Left lung (tissue), 10 donors: Measurements from ENCODE around the gene FER. TPM values are rescaled to one million over a fixed set of nuclear protein-coding genes. Genes with fewer than 3 reads are reported as not detected.
"Not testable (repeated sequence)": the region's sequence is repeated elsewhere in the genome, so short reads cannot be mapped to it uniquely, and the experiment has no call there.

Experiments used
- ATAC-seq: fragments of 200-7000 bp; cut with Tn5 transposase; one replicate; pipeline ENCODE4 v1.9.1; 2020; ENCODE audit warnings: moderate library complexity
- DNase-seq, 4 donors: peaks; one replicate each; pipeline ENCODE4 v3.0.0-alpha.2; 2013 to 2020
- H3K27ac ChIP-seq, 2 donors: fragments of 200-600 bp; sonication (generic) in 1 of 2; one replicate each; pipeline versions ENCODE4 v1.5.0 to v1.8.0; 2020 to 2021
- H3K27me3 ChIP-seq, 2 donors: fragments of 200-600 bp; sonication (generic) in 1 of 2; one replicate each; pipeline versions ENCODE4 v1.5.0 to v1.8.0; 2020 to 2021
- H3K36me3 ChIP-seq, 2 donors: fragments of 200-600 bp; sonication (generic) in 1 of 2; one replicate each; pipeline versions ENCODE4 v1.5.0 to v1.8.0; 2020 to 2021
- H3K4me1 ChIP-seq, 2 donors: fragments of 200-600 bp; one replicate each; pipeline ENCODE4 v1.8.0; 2021
- H3K4me3 ChIP-seq, 2 donors: fragments of 200-600 bp; sonication (generic) in 1 of 2; one replicate each; pipeline versions ENCODE4 v1.5.0 to v1.8.0; 2020 to 2021; ENCODE audit warnings: mild to moderate bottlenecking in 1 of 2
- H3K9me3 ChIP-seq, 2 donors: fragments of 200-600 bp; sonication (generic) in 1 of 2; one replicate each; pipeline versions ENCODE4 v1.5.0 to v1.8.0; 2020 to 2021
- CTCF ChIP-seq, 2 donors: fragments of 200-600 bp; sonication (generic) in 1 of 2; IDR thresholded peaks; one replicate each; pipeline versions ENCODE4 v1.5.0 to v1.8.0; 2021; ENCODE audit warnings: antibody characterized with exemption in 2 of 2
- intact Hi-C, 2 donors: fragments of 100-400 bp; cut with DNase I; formaldehyde crosslinking; loops; one replicate each; pipeline versions ENCODE4 v1.11.2 to v1.14.2; 2022
- polyA plus RNA-seq, 6 donors: library from polyadenylated mRNA; unstranded; fragments of 120-200 nt; gene quantifications; one replicate each; pipeline ENCODE4 v1.2.1, GENCODE V29; 2013; ENCODE audit not compliant: insufficient read length in 6 of 6
- total RNA-seq, 2 donors: library from RNA; stranded (reverse); fragmentation: NEBNext Ultra II Directional; extraction: Animal tissue kit (Norgen Biotek cat#: 25700); gene quantifications; one replicate each; pipeline ENCODE4 v1.2.1, GENCODE V29; 2021
- donor health status: DM: no; HTN: yes; CAD: no.
- donor health status: DM: no; HTN: no; CAD: no.

Gene FER
- total and polyA plus RNA-seq, 8 donors, result 16.6 to 27.0 (median 19.4) TPM

DNA sequence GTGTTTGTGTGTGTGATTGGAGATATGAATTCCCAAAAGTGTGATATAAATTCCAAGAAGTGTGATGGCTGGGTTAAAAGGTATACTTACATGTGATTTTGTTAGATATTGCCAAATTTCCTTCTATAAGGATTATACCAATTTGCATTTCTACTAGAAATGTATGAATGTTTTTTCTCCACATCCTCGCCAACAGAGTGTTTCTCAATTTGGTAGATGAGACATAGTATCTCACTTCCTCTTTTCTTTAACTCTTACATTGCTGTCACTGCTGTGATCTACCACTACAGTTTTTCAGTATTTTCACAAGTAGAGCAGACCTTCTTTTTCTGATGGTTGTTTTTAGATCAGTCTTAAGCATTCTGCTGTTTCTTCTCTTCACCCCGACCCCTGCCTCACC lies 111.3 kb downstream of the FER start:
- Histone ChIP-seq H3K27me3 (no peaks in the 10 kb centered on the region), H3K4me1 (no peaks in the 10 kb centered on the region), H3K9me3 (no peaks in the 10 kb centered on the region), H3K4me3 (no peak overlapping the region), H3K27ac (no peak overlapping the region), H3K36me3 (no peaks in the 10 kb centered on the region)
- TF ChIP-seq CTCF (IDR thresholded peaks at IDR 0.05), result no peak
- intact Hi-C loops, result no loop called here
- DNase-seq (no peak), ATAC-seq (peak; percentile 36)

- no peaks in the 10 kb centered on the region for H3K36me3 ChIP-seq
- no peak for TF ChIP-seq CTCF (IDR thresholded peaks at IDR 0.05)
- peaks cover 0 to 1% of the 10 kb centered on the region in 2 donors for H3K4me1 ChIP-seq
- intact Hi-C loops, result no loop called here
- H3K27ac ChIP-seq, result no peak overlapping the region
- peaks cover 0 to 4% of the 10 kb centered on the region in 2 donors for H3K9me3 ChIP-seq
- H3K4me3 ChIP-seq, result no peak overlapping the region
- DNase-seq, result no peak
- ATAC-seq, result no peak
- H3K27me3 ChIP-seq, result no peaks in the 10 kb centered on the region
Observed at GRCh38 chr5:108862211-108862610, 114.5 kb downstream of the FER start.

GRCh38 chr5:108866097-108866496 lies 118.4 kb downstream of the FER start:
- H3K4me1 ChIP-seq, ATAC-seq, DNase-seq, H3K27ac ChIP-seq, intact Hi-C loops, H3K36me3 ChIP-seq, H3K27me3 ChIP-seq, H3K4me3 ChIP-seq, H3K9me3 ChIP-seq: not testable (repeated sequence)

GRCh38 chr5:108867656-108868055 lies 120.0 kb downstream of the FER start:
- no peak for DNase-seq
- intact Hi-C loops, result no loop called here
- Histone ChIP-seq H3K4me3 (no peak overlapping the region), H3K36me3 (no peaks in the 10 kb centered on the region), H3K9me3 (peaks cover 0 to 4% of the 10 kb centered on the region in 2 donors), H3K4me1 (peaks cover 0 to 7% of the 10 kb centered on the region in 2 donors), H3K27me3 (no peaks in the 10 kb centered on the region), H3K27ac (no peak overlapping the region)
- TF ChIP-seq CTCF (IDR thresholded peaks at IDR 0.05), result no peak
- no peak for ATAC-seq

DNA sequence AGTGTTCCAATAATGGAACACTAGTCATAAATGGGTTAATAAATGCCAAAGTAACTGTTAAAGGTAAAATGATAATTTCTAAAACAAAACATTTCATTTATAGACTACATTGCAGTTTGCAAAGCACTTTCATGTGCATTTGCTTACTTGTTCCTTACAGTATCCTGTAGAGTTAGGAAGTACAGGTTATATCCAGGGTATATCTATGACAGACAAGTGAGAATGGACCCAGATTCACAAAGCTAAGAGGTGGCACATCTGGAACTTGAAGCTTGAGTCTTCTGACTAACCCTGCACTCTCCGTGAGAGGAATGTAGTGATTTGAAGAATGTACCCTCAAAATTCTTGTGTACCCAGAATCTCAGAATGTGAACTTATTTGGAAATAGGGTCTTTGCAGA lies 121.4 kb downstream of the FER start:
- Histone ChIP-seq H3K4me1 (peaks cover 0 to 7% of the 10 kb centered on the region in 2 donors), H3K27ac (no peak overlapping the region), H3K27me3 (no peaks in the 10 kb centered on the region), H3K36me3 (no peaks in the 10 kb centered on the region), H3K9me3 (peaks cover 0 to 4% of the 10 kb centered on the region in 2 donors), H3K4me3 (no peak overlapping the region)
- DNase-seq (no peak), ATAC-seq (no peak)
- TF ChIP-seq CTCF (IDR thresholded peaks at IDR 0.05), result no peak
- intact Hi-C loops, result no loop called here

- Histone ChIP-seq H3K36me3 (no peaks in the 10 kb centered on the region), H3K27ac (no peak overlapping the region), H3K4me3 (no peak overlapping the region), H3K27me3 (no peaks in the 10 kb centered on the region), H3K4me1 (no peaks in the 10 kb centered on the region), H3K9me3 (no peaks in the 10 kb centered on the region)
- ATAC-seq (no peak), DNase-seq (no peak)
- no peak for TF ChIP-seq CTCF (IDR thresholded peaks at IDR 0.05)
- intact Hi-C loops, result no loop called here
Observed at GRCh38 chr5:108876451-108876850, 128.8 kb downstream of the FER start.
